ENCODE data around the gene FAM171A2.
A peak's percentile ranks its signal among the peaks of the same experiment; 100 is the strongest.

FAM171A2 gene

DNA sequence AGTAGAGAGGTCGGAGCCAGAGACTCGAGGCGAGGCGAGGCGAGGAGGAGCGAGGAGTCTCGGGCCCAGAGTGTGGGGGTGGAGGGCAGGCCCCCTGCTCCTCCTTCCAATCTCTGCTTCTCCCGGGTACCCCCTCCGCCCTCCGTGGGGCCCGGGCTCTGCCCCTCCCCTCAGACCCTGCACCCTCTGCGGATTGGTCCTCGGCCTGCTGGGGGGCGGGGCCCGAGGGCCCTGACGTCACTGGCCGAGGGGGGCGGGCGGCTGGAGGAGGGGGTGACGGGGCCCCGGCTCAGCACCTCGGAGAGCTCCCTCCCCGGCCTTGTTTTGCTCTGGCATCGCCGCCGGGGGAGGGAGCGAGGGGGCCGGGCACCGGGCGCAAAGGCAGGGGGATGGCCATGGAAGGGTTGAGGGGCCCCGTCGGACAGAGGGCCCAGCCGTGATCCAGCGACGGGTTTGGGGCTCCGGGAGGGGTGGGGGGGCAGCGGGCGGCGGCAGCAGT, 55.3 kb downstream of the FAM171A2 start, which contains the start of gene RUNDC3A:
Gene RUNDC3A, plus strand, starts transcription at position 282 of the 499 bp plus-strand sequence. CDS start 232 bp downstream, outside the sequence.
- Mint-ChIP-seq H3K27me3 (ENCODE audit: low read depth) (peaks cover 46% of the 10 kb centered on the region), H3K27ac (no peak within 1 kb of the TSS), H3K9me3 (no peaks in the 10 kb centered on the region), H3K36me3 (ENCODE audit: low read depth) (no peaks in the 10 kb centered on the region), H3K4me1 (peaks cover 8% of the 10 kb centered on the region), H3K4me3 (peak within 1 kb of the TSS; percentile 69 to 77 (median 77))
- TF ChIP-seq, protein P1, sequence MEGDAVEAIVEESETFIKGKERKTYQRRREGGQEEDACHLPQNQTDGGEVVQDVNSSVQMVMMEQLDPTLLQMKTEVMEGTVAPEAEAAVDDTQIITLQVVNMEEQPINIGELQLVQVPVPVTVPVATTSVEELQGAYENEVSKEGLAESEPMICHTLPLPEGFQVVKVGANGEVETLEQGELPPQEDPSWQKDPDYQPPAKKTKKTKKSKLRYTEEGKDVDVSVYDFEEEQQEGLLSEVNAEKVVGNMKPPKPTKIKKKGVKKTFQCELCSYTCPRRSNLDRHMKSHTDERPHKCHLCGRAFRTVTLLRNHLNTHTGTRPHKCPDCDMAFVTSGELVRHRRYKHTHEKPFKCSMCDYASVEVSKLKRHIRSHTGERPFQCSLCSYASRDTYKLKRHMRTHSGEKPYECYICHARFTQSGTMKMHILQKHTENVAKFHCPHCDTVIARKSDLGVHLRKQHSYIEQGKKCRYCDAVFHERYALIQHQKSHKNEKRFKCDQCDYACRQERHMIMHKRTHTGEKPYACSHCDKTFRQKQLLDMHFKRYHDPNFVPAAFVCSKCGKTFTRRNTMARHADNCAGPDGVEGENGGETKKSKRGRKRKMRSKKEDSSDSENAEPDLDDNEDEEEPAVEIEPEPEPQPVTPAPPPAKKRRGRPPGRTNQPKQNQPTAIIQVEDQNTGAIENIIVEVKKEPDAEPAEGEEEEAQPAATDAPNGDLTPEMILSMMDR (IDR thresholded peaks at IDR 0.05; ENCODE audit: unreplicated experiment in 3 of 3): no peak

DNA sequence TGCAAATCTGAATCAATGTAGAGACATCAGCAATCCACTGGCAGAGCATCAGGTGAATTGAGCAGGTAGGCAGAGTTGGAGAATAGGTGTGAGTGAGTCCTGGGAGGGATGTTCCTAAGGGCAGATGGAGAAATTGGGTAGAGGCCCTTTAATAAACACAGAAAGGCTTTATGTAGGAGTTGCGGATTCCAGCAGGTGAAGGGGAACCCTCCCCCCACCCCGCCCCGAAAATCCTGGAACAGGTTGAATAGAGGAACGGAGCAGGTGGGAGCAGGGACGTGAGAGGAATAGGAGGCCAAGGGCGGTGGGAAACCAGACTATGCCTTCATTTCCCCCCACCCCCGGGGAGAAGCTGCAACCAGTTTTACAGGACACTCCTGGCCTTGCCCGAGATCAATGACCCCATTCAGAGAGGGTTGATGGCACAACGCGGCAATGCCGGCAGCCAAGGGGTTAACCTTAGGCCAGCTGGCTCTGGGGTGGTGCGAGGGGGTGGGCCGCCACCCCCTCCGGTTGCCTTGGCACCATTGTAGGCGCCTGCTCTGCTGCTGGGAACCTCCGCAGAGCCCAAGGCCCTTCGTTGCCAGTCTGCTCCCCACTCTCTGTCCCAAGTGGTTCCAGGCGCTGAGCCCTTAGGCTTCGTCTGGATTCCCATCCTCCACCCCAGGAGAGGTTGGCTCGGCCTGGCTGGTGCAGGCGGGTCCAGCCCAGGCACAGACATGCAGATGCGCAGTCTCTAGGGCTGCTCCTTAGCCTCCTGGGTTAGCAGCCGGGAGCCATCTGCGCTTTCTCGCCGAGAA, 56.1 kb downstream of the FAM171A2 start:
- peak overlapping the region in 1 of 3 experiments; percentile 40 for H3K27ac Mint-ChIP-seq
- peaks cover 39% of the 10 kb centered on the region for H3K27me3 Mint-ChIP-seq (ENCODE audit: low read depth)
- H3K9me3 Mint-ChIP-seq: no peaks in the 10 kb centered on the region
- H3K4me3 Mint-ChIP-seq: peak overlapping the region; percentile 69 to 77 (median 77)
- no peaks in the 10 kb centered on the region for H3K36me3 Mint-ChIP-seq (ENCODE audit: low read depth)
- TF ChIP-seq, protein P1 (IDR thresholded peaks at IDR 0.05; ENCODE audit: unreplicated experiment in 3 of 3): no peak
- peaks cover 8% of the 10 kb centered on the region for H3K4me1 Mint-ChIP-seq

DNA sequence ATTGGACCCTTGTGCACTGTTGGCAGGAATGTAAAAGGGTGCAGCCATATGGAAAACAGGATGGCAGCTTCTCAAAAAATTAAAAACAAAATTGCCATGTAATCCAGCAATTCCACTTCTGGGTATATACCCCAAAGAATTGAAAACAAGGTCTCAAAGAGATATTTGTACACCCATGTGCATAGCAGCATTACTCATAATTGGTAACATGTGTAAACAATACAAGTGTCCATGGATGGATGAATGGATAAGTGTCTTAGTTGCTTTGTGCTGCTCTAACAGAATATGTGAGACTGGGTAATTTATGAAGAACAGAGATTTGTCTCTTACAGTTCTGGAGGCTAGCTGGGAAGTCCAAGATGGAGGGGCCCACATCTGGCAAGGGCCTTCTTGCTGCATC, 59.0 kb downstream of the FAM171A2 start:
- Mint-ChIP-seq H3K36me3 (ENCODE audit: low read depth) (no peaks in the 10 kb centered on the region), H3K4me3 (no peak overlapping the region), H3K27ac (no peak overlapping the region), H3K27me3 (ENCODE audit: low read depth) (peaks cover 25% of the 10 kb centered on the region), H3K9me3 (no peaks in the 10 kb centered on the region), H3K4me1 (peaks cover 8% of the 10 kb centered on the region)
- TF ChIP-seq, protein P1 (IDR thresholded peaks at IDR 0.05; ENCODE audit: unreplicated experiment in 3 of 3): no peak
